Measurements from ENCODE around the gene PPEF2.

GRCh38 chr4:75950213-75950815 lies 48.1 kb upstream of the PPEF2 start:
- no peak for TF ChIP-seq CTCF (conservative IDR thresholded peaks at IDR 0.05; ENCODE audit: low read depth in 2 of 2)
- TF ChIP-seq, protein P1, sequence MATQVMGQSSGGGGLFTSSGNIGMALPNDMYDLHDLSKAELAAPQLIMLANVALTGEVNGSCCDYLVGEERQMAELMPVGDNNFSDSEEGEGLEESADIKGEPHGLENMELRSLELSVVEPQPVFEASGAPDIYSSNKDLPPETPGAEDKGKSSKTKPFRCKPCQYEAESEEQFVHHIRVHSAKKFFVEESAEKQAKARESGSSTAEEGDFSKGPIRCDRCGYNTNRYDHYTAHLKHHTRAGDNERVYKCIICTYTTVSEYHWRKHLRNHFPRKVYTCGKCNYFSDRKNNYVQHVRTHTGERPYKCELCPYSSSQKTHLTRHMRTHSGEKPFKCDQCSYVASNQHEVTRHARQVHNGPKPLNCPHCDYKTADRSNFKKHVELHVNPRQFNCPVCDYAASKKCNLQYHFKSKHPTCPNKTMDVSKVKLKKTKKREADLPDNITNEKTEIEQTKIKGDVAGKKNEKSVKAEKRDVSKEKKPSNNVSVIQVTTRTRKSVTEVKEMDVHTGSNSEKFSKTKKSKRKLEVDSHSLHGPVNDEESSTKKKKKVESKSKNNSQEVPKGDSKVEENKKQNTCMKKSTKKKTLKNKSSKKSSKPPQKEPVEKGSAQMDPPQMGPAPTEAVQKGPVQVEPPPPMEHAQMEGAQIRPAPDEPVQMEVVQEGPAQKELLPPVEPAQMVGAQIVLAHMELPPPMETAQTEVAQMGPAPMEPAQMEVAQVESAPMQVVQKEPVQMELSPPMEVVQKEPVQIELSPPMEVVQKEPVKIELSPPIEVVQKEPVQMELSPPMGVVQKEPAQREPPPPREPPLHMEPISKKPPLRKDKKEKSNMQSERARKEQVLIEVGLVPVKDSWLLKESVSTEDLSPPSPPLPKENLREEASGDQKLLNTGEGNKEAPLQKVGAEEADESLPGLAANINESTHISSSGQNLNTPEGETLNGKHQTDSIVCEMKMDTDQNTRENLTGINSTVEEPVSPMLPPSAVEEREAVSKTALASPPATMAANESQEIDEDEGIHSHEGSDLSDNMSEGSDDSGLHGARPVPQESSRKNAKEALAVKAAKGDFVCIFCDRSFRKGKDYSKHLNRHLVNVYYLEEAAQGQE (IDR thresholded peaks at IDR 0.05; ENCODE audit: unreplicated experiment), result no peak
- no peak for TF ChIP-seq EZH2 (IDR thresholded peaks at IDR 0.05; ENCODE audit: low read depth, unreplicated experiment)
- no peak for TF ChIP-seq ZNF462 (CRISPR knock-in tag; IDR thresholded peaks at IDR 0.05)
- no peak for TF ChIP-seq POLR2AphosphoS5 (IDR thresholded peaks at IDR 0.05; ENCODE audit: low read depth)
- TF ChIP-seq CREB1 (CRISPR knock-in tag; IDR thresholded peaks at IDR 0.05; ENCODE audit: low read depth), result no peak
